HUES64 (cell line): ENCODE measurements around the gene ALDH1A3.
"Not testable (repeated sequence)": the region's sequence is repeated elsewhere in the genome, so short reads cannot be mapped to it uniquely, and the experiment has no call there.

Source experiments
- H3K27ac ChIP-seq: 2 replicates; pipeline ENCODE4 v1.7.0; 2013; ENCODE audit warnings: low read depth, low read length, inconsistent platforms
- H3K27me3 ChIP-seq: 2 replicates; pipeline ENCODE4 v1.6.1; 2013; ENCODE audit warnings: mild to moderate bottlenecking, low read length; ENCODE audit not compliant: insufficient read depth
- H3K36me3 ChIP-seq: 2 replicates; pipeline ENCODE4 v1.6.1; 2013; ENCODE audit warnings: mild to moderate bottlenecking, low read length; ENCODE audit not compliant: insufficient read depth
- H3K4me1 ChIP-seq: 2 replicates; pipeline ENCODE4 v1.6.1; 2013; ENCODE audit warnings: mild to moderate bottlenecking, low read length, moderate library complexity; ENCODE audit not compliant: insufficient read depth
- H3K4me3 ChIP-seq: 2 replicates; pipeline ENCODE4 v1.5.1; 2013; ENCODE audit warnings: mild to moderate bottlenecking, low read length, moderate library complexity
- H3K9ac ChIP-seq: 2 replicates; pipeline ENCODE4 v1.6.1; 2013; ENCODE audit warnings: mild to moderate bottlenecking, low read depth, low read length
- H3K9me3 ChIP-seq: 2 replicates; pipeline ENCODE4 v1.6.1; 2013; ENCODE audit warnings: low read depth, low read length; ENCODE audit not compliant: insufficient read depth
- WGBS: fragments of 150-250, 120-280 bp; methylation state at CpG from one replicate; pipeline ENCODE4 v1.1.7; 2013; ENCODE audit warnings: missing lambda C conversion rate; 5-methylcytosine and 5-hydroxymethylcytosine counted together

ALDH1A3 gene

DNA sequence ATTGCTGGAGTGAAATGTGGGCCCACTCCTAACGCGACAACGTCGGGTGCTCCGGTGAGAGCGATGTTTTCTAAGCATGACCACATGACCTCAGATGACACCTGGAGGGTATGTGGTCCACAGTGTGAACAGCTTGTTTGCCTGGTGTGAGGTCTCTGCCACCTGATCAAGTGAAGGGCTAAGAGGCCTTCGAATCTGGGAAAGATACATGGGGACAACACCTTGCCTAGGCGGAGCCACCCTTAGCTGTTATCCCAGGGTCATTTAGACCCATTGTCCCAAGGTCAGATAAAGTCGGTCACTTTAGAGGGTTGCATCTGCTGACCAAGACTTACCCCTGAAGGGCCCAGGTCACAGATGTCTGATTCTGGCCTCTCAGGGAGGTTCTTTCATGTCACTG, 34.9 kb upstream of the ALDH1A3 start:
- H3K4me3 ChIP-seq = no peak overlapping the region
- H3K9me3 ChIP-seq = no peaks in the 10 kb centered on the region
- H3K27me3 ChIP-seq = no peaks in the 10 kb centered on the region
- H3K9ac ChIP-seq = no peak overlapping the region
- no peaks in the 10 kb centered on the region for H3K4me1 ChIP-seq
- H3K27ac ChIP-seq = no peak overlapping the region
- WGBS = 93% methylated on average over 9 of the region's 9 CpGs
- no peaks in the 10 kb centered on the region for H3K36me3 ChIP-seq

DNA sequence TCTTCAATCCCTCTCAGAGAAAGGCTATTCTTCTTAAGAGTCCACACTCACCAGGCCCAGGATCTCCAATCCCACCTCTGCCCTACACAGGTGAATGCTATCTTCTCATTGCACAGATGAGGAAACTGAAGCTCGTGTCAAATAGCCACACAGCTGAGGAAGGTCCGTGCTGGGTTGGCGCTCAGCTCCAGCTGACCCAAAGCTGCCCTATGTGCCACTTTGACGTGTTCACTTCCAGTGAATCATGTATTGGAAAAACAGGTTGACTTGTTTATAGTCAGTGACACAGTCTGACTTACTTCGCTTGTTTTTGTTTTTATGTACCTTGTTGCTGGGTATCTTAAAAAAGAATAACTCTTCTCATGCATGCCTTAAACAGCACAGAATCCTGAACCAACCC, 32.4 kb upstream of the ALDH1A3 start:
- 94% methylated on average over 5 of the region's 5 CpGs for WGBS
- H3K36me3 ChIP-seq = no peaks in the 10 kb centered on the region
- 0 out of 2 replicates have a peak, but pooled peaks cover 4% of the 10 kb centered on the region for H3K27me3 ChIP-seq
- no peaks in the 10 kb centered on the region for H3K4me1 ChIP-seq
- H3K9ac ChIP-seq = no peak overlapping the region
- no peak overlapping the region for H3K4me3 ChIP-seq
- no peaks in the 10 kb centered on the region for H3K9me3 ChIP-seq
- H3K27ac ChIP-seq = no peak overlapping the region

DNA sequence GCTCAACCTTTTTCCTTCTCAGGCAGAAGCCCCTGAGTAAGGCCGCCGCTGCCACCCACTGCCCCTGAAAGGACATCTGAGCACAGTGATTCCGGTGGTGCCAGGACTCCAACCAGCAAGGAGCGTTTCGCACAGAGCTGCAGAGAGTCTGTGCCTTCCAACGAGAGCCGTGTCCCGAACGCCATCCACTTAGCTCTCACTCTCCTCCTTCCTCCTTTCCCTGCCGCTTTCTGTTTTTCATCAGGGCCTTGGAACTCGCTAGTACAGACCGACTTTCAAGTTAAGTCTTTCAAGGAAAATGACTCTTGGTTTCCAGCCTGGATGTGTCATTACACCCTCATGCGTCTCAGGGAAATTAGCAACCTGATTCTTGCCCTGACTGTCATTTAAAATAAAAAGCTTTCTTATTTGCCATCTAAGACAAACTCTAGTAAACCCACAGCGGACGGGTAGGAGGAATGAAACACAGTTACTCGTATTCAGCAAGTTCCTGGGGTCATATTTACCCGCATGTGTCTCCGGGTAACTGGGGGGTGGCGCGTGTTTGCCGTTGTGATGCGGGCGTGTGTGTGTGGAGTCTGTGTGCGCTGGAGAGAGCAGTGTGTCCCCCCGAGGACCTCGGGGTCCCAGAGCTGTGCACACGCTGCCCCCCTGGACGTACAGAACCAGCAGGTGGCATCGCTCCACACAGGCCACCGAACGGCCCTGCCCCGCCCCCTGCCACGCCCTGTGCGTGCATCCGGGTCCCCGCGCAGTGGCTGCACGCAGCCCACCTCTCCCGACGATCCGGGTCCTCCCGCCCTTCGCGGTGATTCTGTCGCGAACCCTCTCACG, 30.4 kb upstream of the ALDH1A3 start:
- Histone ChIP-seq H3K27me3 (0 out of 2 replicates have a peak, but pooled peaks cover 4% of the 10 kb centered on the region), H3K9ac (0 out of 2 replicates have a peak overlapping the region, but pooled peaks have one; percentile 20), H3K36me3 (no peaks in the 10 kb centered on the region), H3K27ac (no peak overlapping the region), H3K9me3 (no peaks in the 10 kb centered on the region), H3K4me3 (peak overlapping the region; percentile 46), H3K4me1 (no peaks in the 10 kb centered on the region)
- 78% methylated on average over 47 of the region's 47 CpGs for WGBS

DNA sequence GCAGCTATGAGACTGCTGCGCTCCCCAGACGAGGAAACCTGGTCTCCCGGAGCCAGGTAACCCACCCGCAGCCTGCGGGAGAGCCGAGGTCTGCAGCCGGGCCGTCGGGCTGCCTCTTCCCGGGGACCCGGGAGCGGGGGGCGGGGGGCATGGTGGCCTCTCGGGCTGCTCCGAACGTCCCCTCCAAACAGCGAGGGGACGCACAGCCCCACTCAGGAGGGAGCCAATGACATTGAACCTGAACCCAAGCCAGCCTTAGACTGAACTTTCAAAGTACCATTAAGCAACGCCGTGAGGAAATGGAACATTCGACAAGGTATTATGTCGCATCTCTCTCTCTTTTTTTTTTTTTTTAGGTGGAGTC, 29.8 kb upstream of the ALDH1A3 start:
- Histone ChIP-seq H3K9me3 (no peaks in the 10 kb centered on the region), H3K9ac (no peak overlapping the region), H3K36me3 (no peaks in the 10 kb centered on the region), H3K27ac (no peak overlapping the region), H3K4me1 (no peaks in the 10 kb centered on the region), H3K27me3 (0 out of 2 replicates have a peak, but pooled peaks cover 4% of the 10 kb centered on the region), H3K4me3 (peak overlapping the region; percentile 46)
- WGBS = 70% methylated on average over 22 of the region's 22 CpGs

DNA sequence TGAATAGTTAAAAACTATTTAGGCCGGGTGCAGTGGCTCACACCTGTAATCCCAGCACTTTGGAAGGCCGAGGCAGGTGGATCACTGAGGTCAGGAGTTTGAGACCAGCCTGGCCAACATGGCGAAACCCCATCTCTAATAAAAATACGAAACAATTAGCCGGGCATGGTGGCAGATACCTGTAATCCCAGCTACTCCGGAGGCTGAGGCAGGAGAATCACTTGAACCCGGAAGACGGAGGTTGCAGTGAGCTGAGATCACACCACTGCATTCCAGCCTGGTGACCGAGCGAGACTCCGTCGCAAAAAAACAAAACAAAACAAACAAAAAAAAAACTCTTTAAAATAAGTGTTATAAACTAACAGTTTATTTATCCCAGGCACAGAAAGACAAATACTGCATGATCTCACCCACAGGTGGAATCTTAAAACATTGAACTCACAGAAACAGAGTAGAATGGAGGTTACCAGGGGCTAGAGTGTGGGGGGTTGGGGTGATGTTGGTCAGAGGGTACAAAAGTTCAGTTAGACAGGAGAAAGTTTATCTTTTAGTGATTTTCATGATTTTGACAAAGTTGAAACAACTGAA, 28.1 kb upstream of the ALDH1A3 start:
- not testable (repeated sequence) for H3K27ac ChIP-seq, H3K4me3 ChIP-seq, H3K36me3 ChIP-seq, H3K27me3 ChIP-seq, H3K4me1 ChIP-seq, H3K9me3 ChIP-seq, H3K9ac ChIP-seq
- WGBS = 92% methylated on average over 10 of the region's 12 CpGs

DNA sequence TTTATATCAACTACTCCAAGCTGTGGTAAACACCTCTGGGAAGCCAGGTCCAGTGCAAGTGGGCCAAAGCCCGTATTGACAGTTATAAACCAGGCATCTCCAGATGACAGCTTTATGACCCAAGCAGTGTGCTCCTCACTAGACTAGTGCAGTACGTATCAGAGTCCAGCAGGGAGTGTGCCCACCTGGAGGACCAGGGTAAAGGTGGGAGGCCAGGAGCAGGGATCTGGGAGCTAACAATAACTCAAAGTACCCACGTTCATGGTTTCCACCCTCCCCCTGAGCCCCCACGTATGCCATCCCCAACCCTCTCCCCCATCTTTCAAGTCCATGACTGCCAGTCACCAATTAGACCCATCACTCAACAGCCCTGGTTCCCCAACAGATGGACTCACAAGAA, 27.0 kb upstream of the ALDH1A3 start:
- Histone ChIP-seq H3K36me3 (no peaks in the 10 kb centered on the region), H3K4me1 (no peaks in the 10 kb centered on the region), H3K27ac (no peak overlapping the region), H3K4me3 (no peak overlapping the region), H3K9ac (no peak overlapping the region), H3K9me3 (no peaks in the 10 kb centered on the region), H3K27me3 (0 out of 2 replicates have a peak, but pooled peaks cover 4% of the 10 kb centered on the region)
- WGBS = 93% methylated on average over 4 of the region's 4 CpGs

DNA sequence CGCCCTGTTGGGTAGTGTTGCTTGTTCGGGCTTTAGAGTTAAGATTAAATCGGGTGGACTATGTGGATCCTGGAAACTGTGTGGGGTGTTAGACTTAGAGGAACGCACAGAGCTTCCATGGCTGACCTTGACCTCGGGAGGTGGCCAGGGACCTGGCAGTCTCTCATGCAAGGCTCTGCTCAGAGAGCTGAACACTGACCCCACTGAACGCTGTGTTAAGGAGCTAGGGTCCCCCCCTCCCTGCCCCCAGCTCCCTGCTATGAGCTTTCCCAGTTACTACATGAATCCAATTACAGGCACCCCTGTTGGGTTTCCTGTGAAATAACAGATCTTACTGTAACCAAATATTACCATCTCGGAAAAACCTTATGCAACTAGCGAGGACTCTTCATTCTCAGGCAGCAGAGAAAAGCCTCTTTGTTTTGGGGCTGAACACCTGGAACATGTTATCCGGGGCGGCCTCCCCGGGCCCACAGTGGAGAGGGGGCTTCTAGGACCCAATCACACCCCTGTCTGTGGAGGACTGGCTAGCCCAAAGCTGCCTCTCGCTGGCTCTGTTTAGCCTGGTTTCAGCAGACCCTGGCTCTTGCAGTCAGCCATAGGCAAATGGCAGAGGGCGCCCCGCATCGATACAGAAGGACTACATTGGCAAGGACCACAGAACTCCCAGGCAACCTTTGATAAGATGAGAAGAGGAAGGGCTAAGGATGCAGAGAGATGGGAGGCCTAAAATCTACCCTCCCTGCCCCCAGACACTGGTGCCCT, 25.8 kb upstream of the ALDH1A3 start:
- no peak overlapping the region for H3K27ac ChIP-seq
- no peak overlapping the region for H3K9ac ChIP-seq
- H3K27me3 ChIP-seq = 0 out of 2 replicates have a peak, but pooled peaks cover 4% of the 10 kb centered on the region
- no peaks in the 10 kb centered on the region for H3K36me3 ChIP-seq
- WGBS = 89% methylated on average over 15 of the region's 15 CpGs
- no peak overlapping the region for H3K4me3 ChIP-seq
- H3K4me1 ChIP-seq = no peaks in the 10 kb centered on the region
- H3K9me3 ChIP-seq = no peaks in the 10 kb centered on the region

DNA sequence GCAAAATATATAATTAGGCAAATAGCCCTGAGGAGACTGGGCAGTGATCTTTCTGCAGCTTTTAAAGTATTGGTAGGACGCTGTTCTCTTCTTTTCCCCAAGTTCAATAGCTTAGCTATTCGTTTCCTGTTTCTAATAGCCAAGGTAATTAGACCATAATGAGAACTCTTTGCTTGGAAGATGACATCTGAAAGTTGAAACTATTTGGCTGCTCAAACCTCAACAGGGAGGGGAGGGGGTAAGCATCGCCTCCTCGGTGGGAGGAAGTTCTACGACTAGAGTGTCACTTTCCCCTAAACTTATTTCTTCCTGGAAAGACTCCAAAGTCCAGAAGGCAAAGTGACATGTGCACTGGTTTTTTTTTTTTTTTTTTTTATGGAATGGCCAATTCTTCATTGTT, 22.8 kb upstream of the ALDH1A3 start:
- H3K4me1 ChIP-seq = no peaks in the 10 kb centered on the region
- H3K9me3 ChIP-seq = peaks cover 7% of the 10 kb centered on the region; the same call in 1 of the 2 replicates
- H3K9ac ChIP-seq = no peak overlapping the region
- H3K36me3 ChIP-seq = no peaks in the 10 kb centered on the region
- 91% methylated on average over 5 of the region's 5 CpGs for WGBS
- H3K4me3 ChIP-seq = no peak overlapping the region
- no peak overlapping the region for H3K27ac ChIP-seq
- no peaks in the 10 kb centered on the region for H3K27me3 ChIP-seq

DNA sequence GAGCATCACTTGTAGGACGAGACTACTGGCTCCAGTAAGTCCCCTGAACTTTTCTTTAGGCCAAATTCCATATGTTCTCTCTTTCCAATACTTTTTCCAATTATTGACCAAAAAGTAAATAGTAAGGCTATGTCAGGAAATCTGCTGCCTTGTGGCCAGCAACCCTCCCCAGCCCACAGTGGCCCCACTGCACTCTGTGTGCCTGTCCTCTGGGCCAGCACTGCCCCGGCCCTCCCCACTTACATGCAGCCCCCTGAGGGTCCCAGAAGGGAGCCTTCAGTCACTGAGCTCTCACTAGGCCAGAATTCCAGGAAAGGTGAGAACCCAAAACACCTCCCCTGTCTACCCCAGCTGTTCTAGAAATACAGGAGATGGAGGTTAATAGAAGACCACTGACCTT, 21.3 kb upstream of the ALDH1A3 start:
- H3K27me3 ChIP-seq = no peaks in the 10 kb centered on the region
- peaks cover 7% of the 10 kb centered on the region; the same call in 1 of the 2 replicates for H3K9me3 ChIP-seq
- no peak overlapping the region for H3K4me3 ChIP-seq
- H3K27ac ChIP-seq = no peak overlapping the region
- no peak overlapping the region for H3K9ac ChIP-seq
- H3K4me1 ChIP-seq = no peaks in the 10 kb centered on the region
- no peaks in the 10 kb centered on the region for H3K36me3 ChIP-seq
- 87% methylated on average over 2 of the region's 2 CpGs for WGBS

DNA sequence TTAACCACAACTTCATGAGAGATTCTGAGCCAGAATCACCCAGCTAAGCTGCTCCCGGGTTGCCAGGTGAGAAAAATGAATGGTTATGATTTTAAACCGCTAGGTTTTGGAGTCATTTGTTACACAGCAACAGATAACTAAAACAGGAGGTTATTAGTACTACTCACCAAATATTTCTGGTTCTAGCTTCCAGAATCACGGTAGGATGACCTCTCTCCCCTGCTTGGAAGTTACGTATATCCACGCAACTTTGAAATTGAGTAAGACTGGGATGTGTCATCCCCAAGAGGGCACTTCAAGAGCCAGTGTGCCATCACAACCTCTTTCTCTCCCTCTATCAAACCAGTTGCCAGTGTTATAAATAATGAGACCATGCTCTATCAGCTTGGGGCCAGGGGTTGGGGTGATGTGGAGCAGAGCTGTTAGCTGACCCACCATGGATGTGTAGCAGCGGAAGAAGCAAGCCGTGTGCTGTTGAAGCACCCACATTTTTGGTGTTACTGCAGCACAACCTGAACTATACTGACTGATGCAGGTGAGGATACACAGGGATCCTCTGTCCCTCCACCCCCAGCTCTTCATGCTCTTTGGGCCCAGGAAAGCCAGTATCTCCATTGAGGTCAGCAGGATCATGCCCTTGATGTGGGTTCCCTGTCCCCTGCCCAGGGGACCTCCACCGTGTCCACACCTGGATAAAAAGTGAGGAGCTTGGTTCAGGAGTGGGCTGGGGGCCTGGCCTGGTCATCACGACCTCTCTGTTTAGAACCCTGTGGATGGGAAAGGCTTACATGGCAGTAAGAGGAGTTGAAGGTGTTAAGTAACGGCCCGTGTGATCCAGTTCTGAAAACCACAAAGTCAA, 19.4 kb upstream of the ALDH1A3 start:
- Histone ChIP-seq H3K36me3 (no peaks in the 10 kb centered on the region), H3K27ac (no peak overlapping the region), H3K9me3 (peaks cover 7% of the 10 kb centered on the region; the same call in 1 of the 2 replicates), H3K9ac (no peak overlapping the region), H3K4me3 (no peak overlapping the region), H3K4me1 (no peaks in the 10 kb centered on the region), H3K27me3 (no peaks in the 10 kb centered on the region)
- WGBS = 95% methylated on average over 11 of the region's 11 CpGs
